SK-N-DZ (cell line): ENCODE data around the gene SMURF1. TPM values are rescaled to one million over a fixed set of nuclear protein-coding genes. Genes with fewer than 3 reads are reported as not detected.
A peak's percentile ranks its signal among the peaks of the same experiment; 100 is the strongest.
"Not testable (repeated sequence)": the region's sequence is repeated elsewhere in the genome, so short reads cannot be mapped to it uniquely, and the experiment has no call there.

ENCODE experiments used
- DNase-seq: peaks from one replicate; pipeline ENCODE4 v3.0.0-alpha.2; 2015; ENCODE audit warnings: low spot score
- polyA plus RNA-seq, 2 experiments: library from polyadenylated mRNA; depleted of rRNA; stranded (reverse); fragments of >200 nt; gene quantifications; 2 replicates each; pipeline ENCODE4 v1.2.3, GENCODE V29; 2014

The SMURF1 gene
- polyA plus RNA-seq (2014; cell fraction: cytosol; rRNA removed): 8.2 and 8.9 TPM in 2 replicates
- 10.1 and 12.1 TPM in 2 replicates for polyA plus RNA-seq (2014; cell fraction: nucleus; rRNA removed)

- peak; percentile 71 for DNase-seq
Observed at GRCh38 chr7:99143853-99144672, at the start of gene SMURF1. TSS of gene SMURF1 (minus strand) at chr7:99144108. CDS start at chr7:99143780, 328 bp downstream.

- DNase-seq: no peak
Observed at GRCh38 chr7:99191869-99192596, 48.1 kb upstream of the SMURF1 start.

- no peak for DNase-seq
Observed at GRCh38 chr7:99190359-99191009, 46.6 kb upstream of the SMURF1 start.

- no peak for DNase-seq
Observed at GRCh38 chr7:99189222-99189621, 45.3 kb upstream of the SMURF1 start.

GRCh38 chr7:99188221-99188620 lies 44.3 kb upstream of the SMURF1 start:
- DNase-seq: no peak

GRCh38 chr7:99184532-99185218 lies 40.8 kb upstream of the SMURF1 start:
- DNase-seq: peak; percentile 20

GRCh38 chr7:99180067-99180650 lies 36.3 kb upstream of the SMURF1 start:
- no peak for DNase-seq

GRCh38 chr7:99177165-99177564 lies 33.3 kb upstream of the SMURF1 start:
- no peak for DNase-seq

GRCh38 chr7:99173787-99174186 lies 29.9 kb upstream of the SMURF1 start:
- DNase-seq: no peak

GRCh38 chr7:99171731-99172130 lies 27.8 kb upstream of the SMURF1 start:
- no peak for DNase-seq

- DNase-seq: no peak
Observed at GRCh38 chr7:99170730-99171074, 26.8 kb upstream of the SMURF1 start.

- no peak for DNase-seq
Observed at GRCh38 chr7:99170065-99170729, 26.3 kb upstream of the SMURF1 start.

GRCh38 chr7:99167072-99167471 lies 23.2 kb upstream of the SMURF1 start:
- DNase-seq: no peak

- DNase-seq: no peak
Observed at GRCh38 chr7:99165816-99166215, 21.9 kb upstream of the SMURF1 start.

GRCh38 chr7:99163669-99164068 lies 19.8 kb upstream of the SMURF1 start:
- DNase-seq: not testable (repeated sequence)

- DNase-seq: no peak
Observed at GRCh38 chr7:99156649-99157048, 12.7 kb upstream of the SMURF1 start.

- no peak for DNase-seq
Observed at GRCh38 chr7:99155211-99155610, 11.3 kb upstream of the SMURF1 start.

GRCh38 chr7:99146979-99147378 lies 3.1 kb upstream of the SMURF1 start:
- DNase-seq: no peak

GRCh38 chr7:99143521-99143852 lies 421 bp downstream of the SMURF1 start:
- DNase-seq: no peak

GRCh38 chr7:99142727-99143520 lies 984 bp downstream of the SMURF1 start:
- peak; percentile 67 for DNase-seq
